WTC11 (cell line): Measurements from ENCODE around the gene TIMM10.

Source experiments
- ATF1 ChIP-seq: sonication (generic); formaldehyde crosslinking; IDR thresholded peaks from 2 replicates; pipeline ENCODE4 v1.8.1; 2023; ENCODE audit warnings: mild to moderate bottlenecking, moderate library complexity, missing genetic modification reagents
- ATF6 ChIP-seq: sonication (generic); formaldehyde crosslinking; IDR thresholded peaks from 2 replicates; pipeline ENCODE4 v1.8.1; 2023; ENCODE audit warnings: mild to moderate bottlenecking, missing genetic modification reagents
- JUN ChIP-seq: sonication (generic); formaldehyde crosslinking; IDR thresholded peaks from 2 replicates; pipeline ENCODE4 v1.8.0; 2023; ENCODE audit warnings: mild to moderate bottlenecking, missing genetic modification reagents
- ZNF121 ChIP-seq: sonication (generic); formaldehyde crosslinking; IDR thresholded peaks from 2 replicates; pipeline ENCODE4 v1.8.0; 2023; ENCODE audit warnings: missing genetic modification reagents
- ZNF138 ChIP-seq: sonication (generic); formaldehyde crosslinking; conservative IDR thresholded peaks from 2 replicates; pipeline ENCODE4 v1.8.1; 2022; ENCODE audit warnings: mild to moderate bottlenecking, moderate library complexity, missing genetic modification reagents
- TF ChIP-seq, protein P1 (sequence below): fragments of 200-600 bp; IDR thresholded peaks from 2 replicates; pipeline ENCODE4 v1.8.0; 2022; ENCODE audit warnings: antibody characterized with exemption
- TF ChIP-seq, protein P2 (sequence below): sonication (generic); formaldehyde crosslinking; conservative IDR thresholded peaks from 2 replicates; pipeline ENCODE4 v1.8.1; 2022; ENCODE audit warnings: mild to moderate bottlenecking, missing genetic modification reagents
- TF ChIP-seq, protein P3 (sequence below): sonication (generic); formaldehyde crosslinking; IDR thresholded peaks from 2 replicates; pipeline ENCODE4 v1.8.0; 2022; ENCODE audit warnings: mild to moderate bottlenecking, missing genetic modification reagents

GRCh38 chr11:57546869-57547475 is 16.4 kb upstream of the TIMM10 start:
- TF ChIP-seq ZNF138 (CRISPR knock-in tag) (no peak), ATF1 (CRISPR knock-in tag) (no peak), ATF6 (CRISPR knock-in tag) (no peak), ZNF121 (CRISPR knock-in tag) (no peak), JUN (CRISPR knock-in tag) (no peak)
- TF ChIP-seq, protein P1, sequence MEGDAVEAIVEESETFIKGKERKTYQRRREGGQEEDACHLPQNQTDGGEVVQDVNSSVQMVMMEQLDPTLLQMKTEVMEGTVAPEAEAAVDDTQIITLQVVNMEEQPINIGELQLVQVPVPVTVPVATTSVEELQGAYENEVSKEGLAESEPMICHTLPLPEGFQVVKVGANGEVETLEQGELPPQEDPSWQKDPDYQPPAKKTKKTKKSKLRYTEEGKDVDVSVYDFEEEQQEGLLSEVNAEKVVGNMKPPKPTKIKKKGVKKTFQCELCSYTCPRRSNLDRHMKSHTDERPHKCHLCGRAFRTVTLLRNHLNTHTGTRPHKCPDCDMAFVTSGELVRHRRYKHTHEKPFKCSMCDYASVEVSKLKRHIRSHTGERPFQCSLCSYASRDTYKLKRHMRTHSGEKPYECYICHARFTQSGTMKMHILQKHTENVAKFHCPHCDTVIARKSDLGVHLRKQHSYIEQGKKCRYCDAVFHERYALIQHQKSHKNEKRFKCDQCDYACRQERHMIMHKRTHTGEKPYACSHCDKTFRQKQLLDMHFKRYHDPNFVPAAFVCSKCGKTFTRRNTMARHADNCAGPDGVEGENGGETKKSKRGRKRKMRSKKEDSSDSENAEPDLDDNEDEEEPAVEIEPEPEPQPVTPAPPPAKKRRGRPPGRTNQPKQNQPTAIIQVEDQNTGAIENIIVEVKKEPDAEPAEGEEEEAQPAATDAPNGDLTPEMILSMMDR: no peak
- TF ChIP-seq, protein P2, sequence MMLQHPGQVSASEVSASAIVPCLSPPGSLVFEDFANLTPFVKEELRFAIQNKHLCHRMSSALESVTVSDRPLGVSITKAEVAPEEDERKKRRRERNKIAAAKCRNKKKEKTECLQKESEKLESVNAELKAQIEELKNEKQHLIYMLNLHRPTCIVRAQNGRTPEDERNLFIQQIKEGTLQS (CRISPR knock-in tag): no peak
- TF ChIP-seq, protein P3, sequence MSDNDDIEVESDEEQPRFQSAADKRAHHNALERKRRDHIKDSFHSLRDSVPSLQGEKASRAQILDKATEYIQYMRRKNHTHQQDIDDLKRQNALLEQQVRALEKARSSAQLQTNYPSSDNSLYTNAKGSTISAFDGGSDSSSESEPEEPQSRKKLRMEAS (CRISPR knock-in tag): no peak
